ENCODE results near the gene ITPR1.

Gene ITPR1

DNA sequence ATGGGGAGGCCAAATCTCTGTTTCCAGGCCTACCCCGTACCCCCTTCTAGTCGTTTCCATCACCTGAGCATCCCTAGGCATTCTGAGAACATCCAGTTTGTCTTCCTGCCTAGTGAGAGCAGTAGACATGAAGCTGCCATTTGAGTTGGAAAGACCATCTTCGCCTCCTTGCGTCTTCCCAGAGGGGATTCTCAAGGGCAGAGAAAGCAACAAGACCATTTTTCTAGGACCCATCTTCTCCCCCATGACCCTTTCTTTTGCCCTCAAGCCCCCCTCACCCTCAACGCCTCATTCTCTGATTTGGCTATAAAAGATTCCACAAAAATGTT lies 337.4 kb downstream of the ITPR1 start:
- Histone ChIP-seq H2AFZ (ENCODE audit: low read length) (no peak overlapping the region), H3K4me2 (ENCODE audit: low read depth, low read length, poor library complexity, severe bottlenecking) (peak overlapping the region; percentile 92), H3K9me2 (replicated peaks; ENCODE audit: low read depth, low read length) (no peaks in the 10 kb centered on the region), H3K4me1 (ENCODE audit: insufficient read depth, low read length, poor library complexity, severe bottlenecking) (peaks cover 89% of the 10 kb centered on the region), H3K27me3 (ENCODE audit: insufficient read depth, low read length, poor library complexity, severe bottlenecking) (no peaks in the 10 kb centered on the region), H3K79me2 (ENCODE audit: insufficient read depth, low read length) (no peaks in the 10 kb centered on the region), H4K20me1 (ENCODE audit: insufficient read depth, low read length, poor library complexity, severe bottlenecking) (no peaks in the 10 kb centered on the region), H3K4me3 (ENCODE audit: low read length, poor library complexity, severe bottlenecking) (peak overlapping the region; percentile 71), H3K9ac (ENCODE audit: low read depth, low read length, poor library complexity, severe bottlenecking) (peak overlapping the region; percentile 81), H3K36me3 (ENCODE audit: insufficient read depth, low read length) (no peaks in the 10 kb centered on the region), H3F3A (ENCODE audit: low read depth) (peaks cover 2% of the 10 kb centered on the region; the same call in 1 of the 2 replicates), H3K9me3 (ENCODE audit: insufficient read depth, low read depth, low read length) (no peaks in the 10 kb centered on the region)
- TF ChIP-seq, protein P1, sequence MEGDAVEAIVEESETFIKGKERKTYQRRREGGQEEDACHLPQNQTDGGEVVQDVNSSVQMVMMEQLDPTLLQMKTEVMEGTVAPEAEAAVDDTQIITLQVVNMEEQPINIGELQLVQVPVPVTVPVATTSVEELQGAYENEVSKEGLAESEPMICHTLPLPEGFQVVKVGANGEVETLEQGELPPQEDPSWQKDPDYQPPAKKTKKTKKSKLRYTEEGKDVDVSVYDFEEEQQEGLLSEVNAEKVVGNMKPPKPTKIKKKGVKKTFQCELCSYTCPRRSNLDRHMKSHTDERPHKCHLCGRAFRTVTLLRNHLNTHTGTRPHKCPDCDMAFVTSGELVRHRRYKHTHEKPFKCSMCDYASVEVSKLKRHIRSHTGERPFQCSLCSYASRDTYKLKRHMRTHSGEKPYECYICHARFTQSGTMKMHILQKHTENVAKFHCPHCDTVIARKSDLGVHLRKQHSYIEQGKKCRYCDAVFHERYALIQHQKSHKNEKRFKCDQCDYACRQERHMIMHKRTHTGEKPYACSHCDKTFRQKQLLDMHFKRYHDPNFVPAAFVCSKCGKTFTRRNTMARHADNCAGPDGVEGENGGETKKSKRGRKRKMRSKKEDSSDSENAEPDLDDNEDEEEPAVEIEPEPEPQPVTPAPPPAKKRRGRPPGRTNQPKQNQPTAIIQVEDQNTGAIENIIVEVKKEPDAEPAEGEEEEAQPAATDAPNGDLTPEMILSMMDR (conservative IDR thresholded peaks at IDR 0.05; ENCODE audit: low read length): no peak
- no peak for TF ChIP-seq EZH2phosphoT487 (IDR thresholded peaks at IDR 0.05; ENCODE audit: borderline replicate concordance)

DNA sequence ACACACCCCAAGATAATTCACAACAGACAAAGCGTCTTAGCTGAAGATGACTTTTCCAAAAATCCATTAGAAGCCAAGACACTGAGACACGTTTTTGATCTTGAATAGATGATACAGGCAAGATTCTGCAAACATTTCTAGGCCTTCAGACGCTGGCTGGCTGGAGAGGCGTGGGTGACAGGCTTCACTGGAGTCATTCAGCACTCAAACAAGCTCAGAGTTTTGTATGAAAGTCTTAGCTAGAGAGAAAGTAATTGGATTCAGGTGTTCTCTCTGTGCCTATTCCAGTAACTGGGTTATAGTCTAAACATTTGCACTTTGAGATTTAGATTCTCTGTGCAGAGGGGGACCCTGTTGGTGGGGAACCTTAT lies 338.4 kb downstream of the ITPR1 start:
- Histone ChIP-seq H4K20me1 (ENCODE audit: insufficient read depth, low read length, poor library complexity, severe bottlenecking) (no peaks in the 10 kb centered on the region), H3K36me3 (ENCODE audit: insufficient read depth, low read length) (no peaks in the 10 kb centered on the region), H3K27me3 (ENCODE audit: insufficient read depth, low read length, poor library complexity, severe bottlenecking) (no peaks in the 10 kb centered on the region), H3K4me1 (ENCODE audit: insufficient read depth, low read length, poor library complexity, severe bottlenecking) (peaks cover 92% of the 10 kb centered on the region), H3K9me3 (ENCODE audit: insufficient read depth, low read depth, low read length) (no peaks in the 10 kb centered on the region), H3K9me2 (replicated peaks; ENCODE audit: low read depth, low read length) (no peaks in the 10 kb centered on the region), H3K4me2 (ENCODE audit: low read depth, low read length, poor library complexity, severe bottlenecking) (peak overlapping the region; percentile 92), H3K4me3 (ENCODE audit: low read length, poor library complexity, severe bottlenecking) (peak overlapping the region; percentile 71), H2AFZ (ENCODE audit: low read length) (no peak overlapping the region), H3F3A (ENCODE audit: low read depth) (peaks cover 5% of the 10 kb centered on the region; the same call in 1 of the 2 replicates), H3K9ac (ENCODE audit: low read depth, low read length, poor library complexity, severe bottlenecking) (peak overlapping the region; percentile 81), H3K79me2 (ENCODE audit: insufficient read depth, low read length) (no peaks in the 10 kb centered on the region)
- TF ChIP-seq, protein P1 (conservative IDR thresholded peaks at IDR 0.05; ENCODE audit: low read length): no peak
- TF ChIP-seq EZH2phosphoT487 (IDR thresholded peaks at IDR 0.05; ENCODE audit: borderline replicate concordance): no peak

GRCh38 chr3:4833471-4833870 lies 340.3 kb downstream of the ITPR1 start:
- Histone ChIP-seq H3K9me2 (replicated peaks; ENCODE audit: low read depth, low read length) (no peaks in the 10 kb centered on the region), H3K4me2 (ENCODE audit: low read depth, low read length, poor library complexity, severe bottlenecking) (peak overlapping the region; percentile 75), H3K4me1 (ENCODE audit: insufficient read depth, low read length, poor library complexity, severe bottlenecking) (peaks cover 98% of the 10 kb centered on the region), H4K20me1 (ENCODE audit: insufficient read depth, low read length, poor library complexity, severe bottlenecking) (no peaks in the 10 kb centered on the region), H3K9me3 (ENCODE audit: insufficient read depth, low read depth, low read length) (no peaks in the 10 kb centered on the region), H3F3A (ENCODE audit: low read depth) (peaks cover 5% of the 10 kb centered on the region; the same call in 1 of the 2 replicates), H3K36me3 (ENCODE audit: insufficient read depth, low read length) (peaks cover 4% of the 10 kb centered on the region; the same call in 1 of the 2 replicates), H2AFZ (ENCODE audit: low read length) (no peak overlapping the region), H3K79me2 (ENCODE audit: insufficient read depth, low read length) (no peaks in the 10 kb centered on the region), H3K27me3 (ENCODE audit: insufficient read depth, low read length, poor library complexity, severe bottlenecking) (no peaks in the 10 kb centered on the region), H3K9ac (ENCODE audit: low read depth, low read length, poor library complexity, severe bottlenecking) (peak overlapping the region; percentile 43), H3K4me3 (ENCODE audit: low read length, poor library complexity, severe bottlenecking) (no peak overlapping the region)
- TF ChIP-seq, protein P1 (conservative IDR thresholded peaks at IDR 0.05; ENCODE audit: low read length): no peak
- no peak for TF ChIP-seq EZH2phosphoT487 (IDR thresholded peaks at IDR 0.05; ENCODE audit: borderline replicate concordance)

Measured in Loucy (cell line).